GM18526 (cell line): ENCODE measurements around the gene GREB1L.

ENCODE experiments used
- POLR2A ChIP-seq: IDR thresholded peaks from 3 replicates; pipeline ENCODE4 v1.6.1; 2011; ENCODE audit not compliant: insufficient read length; ENCODE audit errors: extremely low read depth

GREB1L gene

DNA sequence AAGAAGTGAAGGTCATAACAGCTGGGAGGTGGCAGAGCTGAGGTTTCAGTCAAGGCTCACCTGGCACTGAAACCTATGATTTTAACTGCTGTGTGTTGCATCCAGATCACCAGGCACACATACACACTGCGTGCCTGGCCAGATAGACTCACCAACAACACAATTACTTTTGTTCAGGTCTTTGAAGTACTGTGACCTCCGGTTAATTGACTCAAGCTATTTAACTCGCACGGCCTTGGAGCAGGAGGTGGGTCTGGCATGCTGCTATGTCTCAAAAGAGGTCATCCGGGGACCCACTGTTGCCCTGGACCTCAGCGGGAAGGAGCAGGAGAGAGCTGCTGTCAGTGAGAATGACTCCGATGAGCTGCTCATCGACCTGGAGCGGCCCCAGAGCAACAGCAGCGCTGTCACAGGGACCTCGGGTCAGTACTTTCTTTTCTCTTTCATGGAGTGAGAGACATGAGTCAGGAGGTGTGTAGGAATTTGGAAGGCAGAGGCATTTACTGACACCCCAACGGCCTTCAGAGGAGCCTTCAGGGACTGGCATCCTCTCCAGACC, 254.3 kb downstream of the GREB1L start:
- TF ChIP-seq POLR2A: no peak

DNA sequence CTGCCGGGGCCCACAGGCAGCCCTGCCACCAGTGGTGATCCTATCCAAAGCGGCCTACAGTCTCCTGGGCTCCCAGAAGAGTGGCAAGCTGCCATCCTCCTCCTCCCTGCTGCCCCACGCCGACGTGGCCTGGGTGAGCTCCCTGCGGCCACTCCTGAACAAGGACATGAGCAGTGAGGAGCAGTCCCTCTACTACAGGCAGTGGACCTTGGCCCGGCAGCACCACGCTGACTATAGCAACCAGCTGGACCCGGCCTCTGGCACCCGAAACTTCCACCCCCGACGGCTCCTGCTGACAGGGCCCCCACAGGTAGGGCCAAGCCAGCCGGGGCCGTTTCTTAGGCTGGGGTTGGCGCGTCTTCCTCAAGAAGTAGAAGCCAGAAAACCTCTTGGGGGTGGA, 258.0 kb downstream of the GREB1L start:
- no peak for TF ChIP-seq POLR2A

DNA sequence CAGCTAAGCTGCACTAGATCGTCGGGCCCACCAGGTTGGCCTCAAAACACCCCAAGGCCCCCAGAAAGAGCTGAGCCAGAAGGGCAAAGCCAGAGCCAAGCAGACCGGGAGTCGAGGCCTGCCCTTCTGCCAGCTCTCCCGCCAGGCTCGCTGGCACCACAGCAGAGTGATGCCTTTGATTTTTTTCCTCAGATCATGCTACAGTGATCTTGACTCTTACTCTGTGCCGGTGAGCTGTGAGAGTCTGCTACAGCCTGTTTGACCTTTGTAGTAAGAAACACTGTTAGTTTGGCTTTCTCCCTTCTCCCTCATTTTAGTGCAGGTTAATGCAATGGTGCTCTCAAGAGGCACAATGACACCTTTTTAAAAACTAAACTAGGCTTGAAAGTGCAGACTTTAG, 260.6 kb downstream of the GREB1L start:
- no peak for TF ChIP-seq POLR2A

DNA sequence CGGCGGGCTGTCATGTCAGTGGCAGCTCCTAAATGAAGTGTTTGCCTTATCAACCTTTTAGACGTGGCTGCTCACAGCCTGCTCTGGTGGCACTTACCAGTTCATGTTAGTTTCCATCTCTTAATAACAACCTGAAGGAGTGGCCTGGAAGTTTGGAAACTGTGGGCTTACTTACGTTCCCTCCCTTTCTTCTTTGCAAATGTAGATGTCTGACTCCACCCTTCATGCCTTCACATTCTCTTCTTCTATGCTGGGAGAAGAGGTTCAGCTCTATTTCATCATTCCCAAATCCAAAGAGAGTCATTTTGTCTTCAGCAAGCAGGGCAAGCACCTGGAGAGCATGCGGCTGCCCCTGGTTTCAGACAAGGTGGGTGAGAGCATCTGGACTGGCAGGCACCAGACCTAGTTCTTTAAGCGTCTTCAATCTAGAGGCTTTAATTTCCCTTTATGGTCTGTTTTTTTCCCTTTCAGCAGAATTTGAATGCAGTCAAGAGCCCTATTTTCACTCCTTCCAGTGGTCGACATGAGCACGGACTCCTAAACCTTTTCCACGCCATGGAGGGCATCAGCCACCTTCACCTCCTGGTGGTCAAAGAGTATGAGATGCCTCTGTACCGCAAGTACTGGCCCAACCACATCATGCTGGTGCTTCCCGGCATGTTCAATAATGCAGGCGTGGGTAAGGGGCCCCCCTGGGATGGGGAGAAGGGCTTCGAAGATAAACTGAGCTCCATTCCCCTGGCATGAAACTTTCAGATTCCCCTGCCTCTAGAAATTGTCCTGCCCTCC, 266.1 kb downstream of the GREB1L start:
- TF ChIP-seq POLR2A: no peak

DNA sequence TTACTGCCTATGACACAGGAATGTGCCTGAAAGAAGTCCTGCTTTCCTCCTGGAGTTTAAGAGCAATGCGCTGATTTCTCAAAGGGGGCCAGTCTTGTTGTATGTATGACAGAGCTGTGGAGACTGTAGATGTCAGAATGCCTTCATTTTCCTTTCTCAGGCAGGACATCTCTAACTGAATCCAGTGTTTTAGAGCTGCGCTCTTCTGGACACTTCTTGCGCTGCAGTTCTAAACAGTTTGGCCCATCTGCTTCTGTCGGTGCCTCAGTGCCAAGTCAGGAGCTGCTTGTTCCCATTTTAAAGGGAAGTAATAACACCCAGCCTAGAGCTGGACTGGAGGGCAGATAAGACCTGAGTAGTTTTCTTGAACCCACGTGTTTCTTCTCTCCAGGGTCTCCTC, 267.0 kb downstream of the GREB1L start:
- no peak for TF ChIP-seq POLR2A

DNA sequence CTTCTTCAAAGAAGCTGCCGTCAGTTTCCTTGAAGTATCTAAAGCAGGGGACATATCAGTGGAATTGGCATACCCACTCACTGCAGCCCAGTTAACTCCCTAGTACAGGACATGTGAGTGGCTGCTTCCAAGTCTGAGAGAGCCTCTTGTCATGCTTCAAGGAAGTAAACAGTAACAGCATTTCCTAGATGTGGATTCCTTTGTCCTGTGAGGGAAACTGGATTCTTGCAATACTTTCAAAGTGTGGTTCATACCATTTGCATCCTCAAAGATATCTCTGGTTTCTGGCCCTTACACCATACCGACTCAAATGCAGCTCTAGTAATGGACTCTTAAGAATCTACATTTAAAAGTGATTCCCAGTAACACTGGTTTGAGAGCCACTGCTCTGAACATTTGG, 271.3 kb downstream of the GREB1L start:
- TF ChIP-seq POLR2A: no peak

DNA sequence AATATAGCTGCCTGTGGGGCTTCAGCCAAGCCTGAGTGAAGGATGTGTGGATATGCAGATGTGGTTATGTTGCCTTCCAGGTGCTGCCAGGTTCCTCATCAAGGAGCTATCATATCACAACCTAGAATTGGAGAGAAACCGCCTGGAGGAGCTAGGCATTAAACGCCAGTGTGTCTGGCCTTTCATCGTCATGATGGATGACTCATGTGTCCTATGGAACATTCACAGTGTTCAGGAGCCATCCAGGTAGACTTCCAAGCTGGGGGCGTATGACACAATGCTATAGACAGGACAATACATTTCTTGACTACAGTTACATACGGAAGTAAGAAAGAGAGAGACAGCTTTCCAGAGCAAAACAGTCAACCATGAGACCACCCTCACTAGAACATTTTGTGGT, 271.7 kb downstream of the GREB1L start:
- no peak for TF ChIP-seq POLR2A

DNA sequence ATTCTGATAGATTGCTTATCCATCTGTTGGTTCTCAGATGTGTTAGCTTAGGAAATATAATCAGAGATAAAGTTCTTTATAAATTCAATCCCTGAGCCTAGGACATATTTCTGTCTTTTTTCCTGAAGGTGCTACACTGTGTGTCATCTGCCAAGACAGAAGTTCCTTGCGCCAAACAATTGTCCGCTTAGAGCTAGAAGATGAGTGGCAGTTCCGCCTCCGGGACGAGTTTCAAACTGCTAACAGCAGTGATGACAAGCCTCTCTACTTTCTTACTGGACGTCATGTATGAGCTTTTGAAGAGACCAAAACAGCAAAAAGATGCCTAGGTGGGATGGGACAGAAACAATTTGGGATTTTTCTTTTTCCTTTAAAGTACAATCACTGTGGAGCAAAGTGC, 280.5 kb downstream of the GREB1L start:
- no peak for TF ChIP-seq POLR2A

DNA sequence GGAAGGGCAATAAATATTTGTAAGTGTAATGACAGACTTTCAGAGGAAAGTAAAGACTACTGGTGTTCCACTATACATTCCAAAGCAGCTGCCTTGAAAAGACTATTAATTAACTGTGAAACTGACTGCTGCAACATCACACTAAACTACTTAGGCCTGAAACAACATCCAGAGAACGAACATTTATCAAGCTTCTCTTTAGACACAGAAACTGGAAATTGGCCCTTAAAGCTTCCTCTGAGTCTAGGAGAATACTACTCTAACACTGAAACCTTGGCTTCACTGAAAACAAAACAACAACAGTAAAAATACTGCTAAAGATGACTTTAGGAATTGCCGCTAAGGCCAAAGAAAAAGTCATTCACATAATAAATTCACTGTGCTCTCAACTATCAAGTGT, 283.9 kb downstream of the GREB1L start:
- TF ChIP-seq POLR2A: no peak

DNA sequence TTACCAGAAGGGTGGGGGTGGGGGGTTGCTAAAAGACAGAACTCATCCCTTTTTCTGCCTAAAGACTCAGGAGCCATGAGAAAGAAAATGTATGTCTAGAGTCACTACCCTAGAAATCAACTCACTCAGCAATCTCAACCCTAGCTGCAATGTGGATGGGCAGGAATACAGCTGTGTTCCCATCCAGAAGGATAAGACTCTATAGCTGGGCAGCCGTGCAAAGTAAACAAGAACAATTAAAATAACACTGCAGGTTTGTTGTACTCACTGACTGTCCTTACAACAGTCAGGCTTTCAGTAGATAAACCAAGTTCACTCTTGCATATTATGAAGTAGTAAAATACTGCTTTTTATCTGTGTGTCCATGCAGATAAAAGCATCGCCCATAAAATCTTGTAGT, 284.4 kb downstream of the GREB1L start:
- no peak for TF ChIP-seq POLR2A

DNA sequence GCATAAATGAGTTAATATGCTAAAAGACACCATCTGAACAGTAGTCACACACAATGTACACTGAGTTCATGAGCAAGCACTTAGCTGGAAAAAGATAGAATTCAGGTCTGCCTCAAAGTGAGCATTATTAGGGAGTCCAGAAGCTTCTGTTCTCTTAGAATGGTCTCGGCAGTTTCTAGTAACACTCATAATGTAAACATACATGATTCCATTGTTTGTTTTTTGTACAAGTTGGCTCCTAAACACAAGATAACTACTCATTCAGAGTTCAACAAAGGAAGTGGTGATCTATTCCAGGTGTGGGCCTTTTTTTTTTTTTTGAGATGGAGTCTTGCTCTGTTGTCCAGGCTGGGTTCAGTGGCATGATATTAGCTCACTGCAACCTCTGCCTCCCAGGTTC, 292.3 kb downstream of the GREB1L start:
- TF ChIP-seq POLR2A: no peak

DNA sequence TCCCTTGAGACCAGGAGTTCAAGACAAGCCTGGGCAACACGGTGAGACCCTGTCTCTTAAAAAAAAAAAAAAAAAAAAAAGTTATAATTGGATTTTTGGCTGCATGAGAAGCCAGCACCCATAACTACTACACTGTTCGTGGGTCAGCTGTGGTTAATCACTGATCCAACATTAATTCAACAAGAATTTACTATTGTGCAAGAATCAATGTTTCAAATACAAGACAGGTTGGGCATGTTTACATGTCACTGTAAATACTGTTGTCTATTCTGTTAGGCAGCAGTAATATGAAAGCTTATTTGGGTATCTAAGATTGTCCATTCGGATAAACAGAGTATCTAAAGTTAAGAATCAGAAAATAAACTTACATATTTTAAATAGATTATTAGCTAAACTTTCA, 296.2 kb downstream of the GREB1L start:
- TF ChIP-seq POLR2A: no peak

DNA sequence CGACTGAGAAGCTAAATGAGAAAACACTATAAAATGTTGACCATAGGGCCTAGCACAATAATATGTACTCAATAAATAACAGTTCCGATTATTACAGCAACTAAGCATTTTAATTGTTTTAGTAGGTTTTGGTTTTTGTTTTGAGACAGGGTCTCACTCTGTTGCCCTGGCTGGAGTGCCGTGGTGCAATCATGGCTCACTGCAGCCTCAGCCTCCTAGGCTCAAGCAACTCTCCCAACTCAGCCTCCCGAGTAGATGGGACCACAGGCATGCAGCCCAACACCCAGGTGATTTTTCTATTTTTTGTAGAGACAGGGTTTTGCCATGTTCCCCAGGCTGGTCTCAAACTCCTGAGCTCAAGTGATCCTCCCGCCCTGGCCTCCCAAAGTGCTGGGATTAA, 304.4 kb downstream of the GREB1L start:
- no peak for TF ChIP-seq POLR2A

DNA sequence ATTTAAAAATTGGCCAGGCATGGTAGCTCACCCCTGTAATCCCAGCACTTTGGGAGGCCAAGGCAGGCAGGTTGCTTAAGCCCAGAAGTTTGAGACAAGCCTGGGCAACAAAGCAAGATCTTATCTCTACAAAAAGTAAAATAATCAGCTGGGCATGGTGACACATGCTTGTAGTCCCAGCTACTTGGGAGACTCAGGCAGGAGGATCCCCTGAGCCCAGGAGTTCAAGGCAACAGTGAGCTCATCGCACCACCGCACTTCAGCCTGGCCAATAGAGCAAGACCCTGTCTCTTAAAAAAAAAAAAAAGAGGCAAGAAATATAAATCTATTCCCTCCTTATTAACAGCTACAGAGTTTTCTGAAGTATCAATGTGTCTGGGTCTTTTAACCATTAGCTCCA, 306.6 kb downstream of the GREB1L start:
- no peak for TF ChIP-seq POLR2A

DNA sequence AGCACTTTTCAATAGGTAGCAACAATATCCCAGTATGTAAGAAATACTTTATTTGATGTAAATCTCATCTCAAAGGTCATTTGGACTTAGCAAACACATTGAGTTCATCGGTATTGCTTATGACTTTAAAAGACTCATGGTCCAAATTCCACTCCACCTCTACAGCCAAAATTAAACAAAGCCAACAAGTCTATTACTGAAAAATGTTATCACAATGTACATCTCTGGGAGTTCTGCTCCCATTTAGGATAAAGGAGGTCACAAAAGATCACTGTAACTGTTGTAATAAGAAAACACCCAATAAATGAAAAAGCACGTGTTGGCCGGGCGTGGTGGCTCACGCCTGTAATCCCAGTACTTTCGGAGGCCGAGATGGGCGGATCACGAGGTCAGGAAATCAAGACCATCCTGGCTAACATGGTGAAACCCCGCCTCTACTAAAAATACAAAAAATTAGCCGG, 308.5 kb downstream of the GREB1L start:
- no peak for TF ChIP-seq POLR2A

DNA sequence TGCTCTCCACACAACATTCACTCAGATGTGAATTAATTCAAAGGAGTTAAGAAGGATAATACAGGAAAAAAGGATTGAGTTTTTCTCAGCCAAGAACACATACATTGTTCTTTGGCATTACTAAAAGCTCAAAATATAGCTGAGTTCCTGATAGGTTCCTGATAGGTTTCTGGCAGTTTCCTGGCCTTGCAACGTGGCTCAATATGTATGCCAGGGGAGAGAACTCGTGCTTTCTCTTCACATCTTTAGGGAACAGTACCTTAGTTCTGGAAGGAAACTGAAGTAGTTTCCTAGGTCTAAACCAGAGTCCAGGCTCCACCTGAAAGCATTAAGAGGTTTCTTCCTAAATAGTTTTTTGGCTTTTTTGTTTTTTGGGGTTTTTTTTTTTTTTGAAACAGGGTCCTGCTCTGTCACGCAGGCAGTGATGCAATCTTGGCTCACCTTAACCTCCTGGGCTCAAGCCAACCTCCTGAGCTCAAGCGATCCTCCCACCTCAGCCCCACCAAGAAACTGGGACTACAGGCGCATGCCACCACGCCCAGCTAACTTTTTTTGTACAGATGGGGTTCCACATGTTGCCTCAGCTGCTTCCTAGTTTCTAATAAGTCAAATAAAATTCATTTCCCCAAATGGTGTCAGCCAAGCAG, 315.7 kb downstream of the GREB1L start:
- TF ChIP-seq POLR2A: no peak
